HepG2 (cell line): ENCODE results near the gene SEC61G. TPM values are rescaled to one million over a fixed set of nuclear protein-coding genes. Genes with fewer than 3 reads are reported as not detected.
A peak's percentile ranks its signal among the peaks of the same experiment; 100 is the strongest.

Experiments
- ATAC-seq: fragments of 200-7000 bp; cut with Tn5 transposase; 3 replicates; pipeline ENCODE4 v1.9.1; 2020; ENCODE audit warnings: mild to moderate bottlenecking, moderate library complexity
- Bru-seq: library from RNA; stranded (reverse); fragments of 400-500 nt; gene quantifications from one replicate; lab custom pipeline; 2021; lab: Mats Ljungman, UMichigan
- BruChase-seq, 2 experiments: library from RNA; stranded (reverse); fragments of 400-500 nt; gene quantifications; one replicate each; lab custom pipeline; 2021; lab: Mats Ljungman, UMichigan
- BruUV-seq: library from RNA; stranded (reverse); fragments of 400-500 nt; replicated peaks from 2 replicates; lab custom pipeline; 2021; lab: Mats Ljungman, UMichigan
- CTCF ChIA-PET: fragments of 300-600 bp; formaldehyde crosslinking; extraction: SDS; loops from one replicate; lab custom pipeline; 2021; ENCODE audit warnings: low total read pairs, inconsistent platforms, low intra/inter-chr PET ratio; lab: Yijun Ruan, JAX
- POLR2A ChIA-PET: fragments of 350-600 bp; sonication (Branson Sonifier 250); formaldehyde crosslinking; loops from one replicate; lab custom pipeline; 2020; ENCODE audit warnings: antibody characterized with exemption, inconsistent platforms; lab: Yijun Ruan, JAX
- DNase-seq: peaks from one replicate; pipeline ENCODE4 v3.0.0-alpha.2; 2015; ENCODE audit warnings: low spot score
- FAIRE-seq: peaks from 3 replicates; lab custom pipeline; 2011; peaks lifted over from hg19 to GRCh38; lab: Jason Lieb, UNC
- H2AFZ ChIP-seq: one replicate; pipeline ENCODE4 v1.6.1; 2011; ENCODE audit warnings: low read length, inconsistent platforms
- H3K27ac ChIP-seq: fragments of 300-600 bp; 3 replicates; pipeline ENCODE4 v1.8.0; 2011; ENCODE audit warnings: mixed run types, mild to moderate bottlenecking, mixed read lengths, low read length, inconsistent platforms; ENCODE audit not compliant: insufficient read depth; ENCODE audit errors: extremely low read length
- H3K27me3 ChIP-seq, 2 experiments: fragments of 200-600 bp in 1 of 2; 2 replicates in 1 of 2; 3 replicates in 1 of 2; pipeline versions ENCODE4 v1.6.0 to v1.8.0; 2011; ENCODE audit warnings: low read length in 2 of 2, mild to moderate bottlenecking in 2 of 2, moderate library complexity in 2 of 2, inconsistent platforms in 1 of 2; ENCODE audit not compliant: insufficient read depth in 2 of 2, control insufficient read depth in 1 of 2
- H3K36me3 ChIP-seq, 2 experiments: fragments of 200-600 bp in 1 of 2; replicated peaks in 1 of 2; 2 replicates in 1 of 2; 3 replicates in 1 of 2; pipeline versions ENCODE4 v1.5.1 to v1.8.0; 2011; ENCODE audit warnings: low read length in 2 of 2, inconsistent platforms in 1 of 2; ENCODE audit not compliant: insufficient read depth in 2 of 2, control insufficient read depth in 1 of 2
- H3K4me1 ChIP-seq: 2 replicates; pipeline ENCODE4 v1.5.1; 2012; ENCODE audit warnings: low read length, inconsistent platforms; ENCODE audit not compliant: insufficient read depth
- H3K4me2 ChIP-seq: 2 replicates; pipeline ENCODE4 v1.6.0; 2011; ENCODE audit warnings: low read depth, low read length, inconsistent platforms
- H3K4me3 ChIP-seq, 3 experiments: fragments of 200-600 bp in 1 of 3; sonication (generic), shearing (Covaris generic) in 1 of 3; replicated peaks in 1 of 3; 2 replicates each; pipeline ENCODE4 v1.5.1; 2011 to 2016; ENCODE audit warnings: low read length in 3 of 3, inconsistent platforms in 2 of 3, low read depth in 2 of 3, mild to moderate bottlenecking in 2 of 3, control low read depth in 1 of 3, mixed read lengths in 1 of 3; ENCODE audit not compliant: insufficient read depth in 1 of 3
- H3K79me2 ChIP-seq: one replicate; pipeline ENCODE4 v1.6.1; 2011; ENCODE audit warnings: low read length, inconsistent platforms; ENCODE audit not compliant: insufficient read depth
- H3K9ac ChIP-seq: 2 replicates; pipeline ENCODE4 v1.6.0; 2011; ENCODE audit warnings: mild to moderate bottlenecking, low read depth, low read length, inconsistent platforms; ENCODE audit not compliant: insufficient read depth
- H3K9me3 ChIP-seq: 2 replicates; pipeline ENCODE4 v1.5.1; 2012; ENCODE audit warnings: mild to moderate bottlenecking, low read length
- H4K20me1 ChIP-seq: 2 replicates; pipeline ENCODE4 v1.6.0; 2011; ENCODE audit warnings: inconsistent platforms, mild to moderate bottlenecking, low read length, moderate library complexity; ENCODE audit not compliant: insufficient read depth
- ARNTL ChIP-seq: sonication (generic); formaldehyde crosslinking; IDR thresholded peaks from 2 replicates; pipeline ENCODE4 v1.4.0; 2020; ENCODE audit warnings: mild to moderate bottlenecking, missing genetic modification reagents
- FIP1L1 ChIP-seq: fragments of 200-400 bp; formaldehyde crosslinking; IDR thresholded peaks from 2 replicates; pipeline ENCODE4 v1.6.1; 2018; ENCODE audit warnings: low read depth, mild to moderate bottlenecking, low read length, moderate library complexity, borderline replicate concordance; ENCODE audit not compliant: insufficient read depth
- FOXP4 ChIP-seq: sonication (generic); formaldehyde crosslinking; IDR thresholded peaks from 2 replicates; pipeline ENCODE4 v1.4.0; 2020; ENCODE audit warnings: missing genetic modification reagents
- HNRNPLL ChIP-seq: fragments of 200-400 bp; formaldehyde crosslinking; IDR thresholded peaks from 2 replicates; pipeline ENCODE4 v1.6.1; 2017; ENCODE audit warnings: mild to moderate bottlenecking, low read depth, low read length; ENCODE audit not compliant: poor library complexity, severe bottlenecking
- MAFF ChIP-seq: IDR thresholded peaks from 2 replicates; pipeline ENCODE4 v1.6.1; 2011; ENCODE audit warnings: low read depth, low read length, improper control_type of control experiment
- MIER3 ChIP-seq: IDR thresholded peaks from 2 replicates; pipeline ENCODE4 v1.6.1; 2016; ENCODE audit warnings: missing compliant biosample characterization, borderline replicate concordance
- MTA1 ChIP-seq: sonication (generic); formaldehyde crosslinking; IDR thresholded peaks from 2 replicates; pipeline ENCODE4 v1.4.0; 2020; ENCODE audit warnings: missing genetic modification reagents, mild to moderate bottlenecking, borderline replicate concordance
- RAD51 ChIP-seq: fragments of 450-650 bp; IDR thresholded peaks from 2 replicates; pipeline ENCODE4 v1.6.1; 2016; ENCODE audit warnings: borderline replicate concordance
- TOE1 ChIP-seq: sonication (generic); formaldehyde crosslinking; IDR thresholded peaks from 2 replicates; pipeline ENCODE4 v1.4.0; 2020; ENCODE audit warnings: mild to moderate bottlenecking, missing genetic modification reagents
- ZBTB33 ChIP-seq: sonication (generic); formaldehyde crosslinking; IDR thresholded peaks from 2 replicates; pipeline ENCODE4 v1.4.0; 2020; ENCODE audit warnings: missing genetic modification reagents
- ZNF724P ChIP-seq: sonication (generic); formaldehyde crosslinking; IDR thresholded peaks from 2 replicates; pipeline ENCODE4 v1.8.0; 2022; ENCODE audit warnings: missing genetic modification reagents, borderline replicate concordance
- WGBS: methylation state at CpG from one replicate; pipeline ENCODE4 v1.1.6; 2017; ENCODE audit warnings: low lambda C conversion rate; 5-methylcytosine and 5-hydroxymethylcytosine counted together
- in situ Hi-C: cut with HindIII; loops from 2 replicates; pipeline ENCODE4 v1.10.0; 2017; ENCODE audit warnings: low pct_unique_long_range_greater_than_20kb; ENCODE audit not compliant: extremely low pct_ligation_motif_present
- intact Hi-C: fragments of 100-400 bp; cut with micrococcal nuclease; formaldehyde crosslinking; loops from one replicate; pipeline ENCODE4 v1.10.0; 2022; ENCODE audit not compliant: unreplicated experiment
- long read RNA-seq, 2 experiments: library from RNA in 1 of 2; library from polyadenylated mRNA in 1 of 2; stranded (forward) in 1 of 2; unstranded in 1 of 2; transcript quantifications; one replicate each; pipeline ENCODE4 v2.0.0, GENCODE V29; 2019 to 2022
- polyA minus RNA-seq, 3 experiments: library from RNA; depleted of rRNA, polyadenylated mRNA; stranded (reverse); fragments of >200 nt; gene quantifications; 2 replicates each; pipeline ENCODE4 v1.2.3, GENCODE V29; 2011; ENCODE audit warnings: low replicate concordance in 1 of 3
- polyA plus RNA-seq, 8 experiments: library from polyadenylated mRNA; depleted of rRNA in 3 of 8; stranded (reverse) in 7 of 8; unstranded in 1 of 8; fragments of >200 nt; fragmentation: Illumina TruSeq in 4 of 8; extraction: Trizol in 4 of 8; gene quantifications; 2 replicates each; pipeline versions ENCODE4 v1.2.1 to v1.2.3, GENCODE V29; 2011 to 2016; ENCODE audit warnings: low read depth in 4 of 8, missing spikeins in 1 of 8, mixed read lengths in 1 of 8; ENCODE audit not compliant: insufficient read depth in 1 of 8
- total RNA-seq, 5 experiments: library from RNA; depleted of rRNA; stranded (reverse); fragments of >200 nt; fragmentation: Illumina TruSeq; extraction: Trizol; gene quantifications; 2 replicates each; pipeline ENCODE4 v1.2.3, GENCODE V29; 2016; ENCODE audit warnings: low read depth in 1 of 5

The SEC61G gene
- total RNA-seq (2016; rRNA removed; fragmentation: Illumina TruSeq; extraction: Trizol) (328 and 434 TPM in 2 replicates), polyA plus RNA-seq (2011; rRNA removed) (76.1 and 126 TPM in 2 replicates), polyA minus RNA-seq (2011; rRNA and poly(A)+ RNA removed; ENCODE audit: low replicate concordance) (21.7 and 35.2 TPM in 2 replicates), Bru-seq, nascent RNA (percentile 97 among the genes with signal in this experiment), BruChase-seq, experiment 1, labeled RNA remaining after a 6-hour chase (percentile 93 among the genes with signal in this experiment), BruChase-seq, experiment 2, labeled RNA remaining after a 2-hour chase (percentile 96 among the genes with signal in this experiment)
- total RNA-seq (2016; cell fraction: cytosol; rRNA removed; fragmentation: Illumina TruSeq; extraction: Trizol; ENCODE audit: low read depth) = 84.8 and 85.8 TPM in 2 replicates
- 342 and 456 TPM in 2 replicates for total RNA-seq (2016; cell fraction: insoluble cytoplasmic fraction; rRNA removed; fragmentation: Illumina TruSeq; extraction: Trizol)
- 120 and 126 TPM in 2 replicates for total RNA-seq (2016; cell fraction: membrane; rRNA removed; fragmentation: Illumina TruSeq; extraction: Trizol)
- 120 and 123 TPM in 2 replicates for total RNA-seq (2016; cell fraction: nucleus; rRNA removed; fragmentation: Illumina TruSeq; extraction: Trizol)
- 145 and 279 TPM in 2 replicates for polyA plus RNA-seq (2011; cell fraction: cytosol; rRNA removed)
- 27.0 and 43.3 TPM in 2 replicates for polyA plus RNA-seq (2011; cell fraction: nucleus; rRNA removed)
- 398 and 422 TPM in 2 replicates for polyA plus RNA-seq (2012)
- polyA plus RNA-seq (2016; cell fraction: cytosol; fragmentation: Illumina TruSeq; extraction: Trizol; ENCODE audit: low read depth) = 104 and 110 TPM in 2 replicates
- polyA plus RNA-seq (2016; cell fraction: insoluble cytoplasmic fraction; fragmentation: Illumina TruSeq; extraction: Trizol; ENCODE audit: low read depth) = 349 and 363 TPM in 2 replicates
- 98.3 and 117 TPM in 2 replicates for polyA plus RNA-seq (2016; cell fraction: membrane; fragmentation: Illumina TruSeq; extraction: Trizol; ENCODE audit: low read depth)
- 155 and 162 TPM in 2 replicates for polyA plus RNA-seq (2016; cell fraction: nucleus; fragmentation: Illumina TruSeq; extraction: Trizol; ENCODE audit: insufficient read depth, low read depth)
- polyA minus RNA-seq (2011; cell fraction: cytosol; rRNA and poly(A)+ RNA removed) = 78.6 and 85.8 TPM in 2 replicates
- polyA minus RNA-seq (2011; cell fraction: nucleus; rRNA and poly(A)+ RNA removed) = 67.1 and 67.3 TPM in 2 replicates
- long read RNA-seq, experiment 1, transcript SEC61G-202 (4 exons, 459 nt) = minor isoform, 18 of 277 reads
- long read RNA-seq, experiment 1, transcript SEC61G-201 (4 exons, 462 nt) = major isoform, 197 of 277 reads
- long read RNA-seq, experiment 1, transcript SEC61G-204 (4 exons, 512 nt) = minor isoform, 13 of 277 reads
- long read RNA-seq, experiment 1, partial matches to known transcripts = 31 of 277 reads
- long read RNA-seq, experiment 1, other reads (novel, unspliced or antisense) = 18 of 277 reads
- long read RNA-seq, experiment 2, transcript SEC61G-201 (4 exons, 462 nt) = major isoform, 191 of 325 reads
- long read RNA-seq, experiment 2, transcript SEC61G-204 (4 exons, 512 nt) = minor isoform, 17 of 325 reads
- long read RNA-seq, experiment 2, transcript SEC61G-202 (4 exons, 459 nt) = minor isoform, 20 of 325 reads
- long read RNA-seq, experiment 2, partial matches to known transcripts = 68 of 325 reads
- long read RNA-seq, experiment 2, other reads (novel, unspliced or antisense) = 29 of 325 reads

GRCh38 chr7:54758702-54759592 is at the start of gene SEC61G:
Gene SEC61G (minus strand): TSS chr7:54759211. CDS start chr7:54757588, 1,623 bp downstream.
- H3K4me3 ChIP-seq = peak within 1 kb of the TSS; percentile 93 to 98 (median 98)
- H3K27ac ChIP-seq = peak within 1 kb of the TSS; percentile 74
- POLR2A ChIA-PET = interaction anchor here (0.7 to 2.7 kb wide), 23 partner anchors 8 to 1206 kb away, joined by 3 to 21 read pairs (median 4); partner anchors contain the start of genes EGFR and LANCL2
- intact Hi-C loops = no loop called here
- in situ Hi-C loops = loop anchor here (25.0 kb wide), 1 partner anchor 653 kb away; no protein-coding TSS in a partner anchor
- FAIRE-seq (peak; percentile 64), DNase-seq (peak; percentile 93), ATAC-seq (peak; percentile 97)
- no peaks in the 10 kb centered on the region for H3K9me3 ChIP-seq
- H3K36me3 ChIP-seq = peaks cover 0 to 3% of the 10 kb centered on the region in 2 experiments; a peak in 2 of 5 replicates
- peaks cover 47% of the 10 kb centered on the region for H3K4me1 ChIP-seq
- H3K9ac ChIP-seq = peak within 1 kb of the TSS; percentile 96
- no peak within 1 kb of the TSS for H2AFZ ChIP-seq
- CTCF ChIA-PET = interaction anchor here (1.5 kb wide), 1 partner anchor 15 kb away, joined by 3 read pairs; no protein-coding TSS in a partner anchor
- peak within 1 kb of the TSS; percentile 83 for H3K4me2 ChIP-seq
- no peaks in the 10 kb centered on the region; a peak in 2 of 5 replicates for H3K27me3 ChIP-seq
- BruUV-seq = TSS peak; percentile 54
- H4K20me1 ChIP-seq = peaks cover 42% of the 10 kb centered on the region
- 2% methylated on average over 13 of the region's 72 CpGs for WGBS
- peaks cover 52% of the 10 kb centered on the region for H3K79me2 ChIP-seq
- TF ChIP-seq ZBTB33 (CRISPR knock-in tag) (no peak), FOXP4 (CRISPR knock-in tag) (peak; percentile 33; the same call in 1 of the 2 replicates), MTA1 (CRISPR knock-in tag) (peak; percentile 46; the same call in 1 of the 2 replicates), HNRNPLL (peak; percentile 96), MAFF (no peak), FIP1L1 (no peak), TOE1 (CRISPR knock-in tag) (no peak; the same call in 1 of the 2 replicates), RAD51 (no peak), ARNTL (CRISPR knock-in tag) (peak; percentile 53; the same call in 1 of the 2 replicates), MIER3 (CRISPR knock-in tag) (peak; percentile 55; the same call in 1 of the 2 replicates), ZNF724P (CRISPR knock-in tag) (no peak)
